B cell (primary cell): Measurements from ENCODE around the gene ABCA7. TPM values are rescaled to one million over a fixed set of nuclear protein-coding genes. Genes with fewer than 3 reads are reported as not detected.

Experiments used
- ATAC-seq: fragments of 200-7000 bp; cut with Tn5 transposase; one replicate; pipeline ENCODE4 v1.10.0; 2021; ENCODE audit warnings: low read depth, mild to moderate bottlenecking, moderate number of reproducible peaks, moderate library complexity
- CTCF ChIA-PET: fragments of 350-600 bp; sonication (Branson Sonifier 250); formaldehyde crosslinking; loops from one replicate; lab custom pipeline; 2021; ENCODE audit warnings: antibody characterized with exemption, inconsistent platforms; lab: Charles Lee
- POLR2A ChIA-PET: fragments of 350-600 bp; sonication (Branson Sonifier 250); formaldehyde crosslinking; loops from one replicate; lab custom pipeline; 2021; ENCODE audit warnings: antibody characterized with exemption; lab: Charles Lee
- DNase-seq: peaks from one replicate; pipeline ENCODE4 v3.0.0; 2013
- H2AFZ ChIP-seq: 2 replicates; pipeline ENCODE4 v1.6.1; 2012; ENCODE audit warnings: mild to moderate bottlenecking, low read depth, low read length; ENCODE audit not compliant: insufficient read depth, poor library complexity, severe bottlenecking
- H3K27ac ChIP-seq, 2 donors: 1 replicate in 1 of 2; 2 replicates in 1 of 2; pipeline ENCODE4 v1.5.1; 2012 to 2013; ENCODE audit warnings: low read length in 2 of 2, mild to moderate bottlenecking in 2 of 2, moderate library complexity in 1 of 2
- H3K27me3 ChIP-seq, 4 experiments: fragments of 200-600 bp in 1 of 4; sonication (generic) in 1 of 4; replicated peaks in 1 of 4; 1 replicate in 2 of 4; 2 replicates in 2 of 4; pipeline versions ENCODE4 v1.6.1 to v1.7.0; 2013 to 2016; ENCODE audit warnings: low read length in 3 of 4, mild to moderate bottlenecking in 2 of 4, mixed read lengths in 1 of 4, moderate library complexity in 1 of 4; ENCODE audit not compliant: insufficient read depth in 4 of 4, control insufficient read depth in 3 of 4; ENCODE audit errors: control extremely low read depth in 1 of 4
- H3K36me3 ChIP-seq, 2 experiments: replicated peaks in 1 of 2; 1 replicate in 1 of 2; 2 replicates in 1 of 2; pipeline versions ENCODE4 v1.6.1 to v1.7.1; 2013; ENCODE audit warnings: low read length in 1 of 2; ENCODE audit not compliant: insufficient read depth in 2 of 2, control insufficient read depth in 1 of 2; ENCODE audit errors: control extremely low read depth in 1 of 2, extremely low read depth in 1 of 2
- H3K4me1 ChIP-seq, 2 donors: fragments of 200-600 bp in 1 of 2; sonication (generic) in 1 of 2; 1 replicate in 1 of 2; 2 replicates in 1 of 2; pipeline versions ENCODE4 v1.5.1 to v1.6.1; 2013 to 2017; ENCODE audit warnings: low read length in 2 of 2; ENCODE audit not compliant: control insufficient read depth in 2 of 2, insufficient read depth in 2 of 2
- H3K4me2 ChIP-seq: replicated peaks from 2 replicates; pipeline ENCODE3; 2012; ENCODE audit warnings: mild to moderate bottlenecking, low read depth, low read length; ENCODE audit not compliant: poor library complexity, severe bottlenecking
- H3K4me3 ChIP-seq, 5 experiments: fragments of 200-600 bp in 1 of 5; sonication (generic) in 1 of 5; 1 replicate in 3 of 5; 2 replicates in 2 of 5; pipeline versions ENCODE4 v1.5.1 to v1.7.0; 2011 to 2016; ENCODE audit warnings: low read length in 4 of 5, mild to moderate bottlenecking in 4 of 5, low read depth in 2 of 5, control low read depth in 1 of 5, moderate library complexity in 1 of 5; ENCODE audit not compliant: insufficient read depth in 1 of 5; ENCODE audit errors: control extremely low read depth in 1 of 5, extremely low read depth in 1 of 5
- H3K79me2 ChIP-seq: fragments of 200-600 bp; sonication (generic); one replicate; pipeline ENCODE4 v1.6.0; 2016; ENCODE audit warnings: low read length; ENCODE audit not compliant: control insufficient read depth, insufficient read depth
- H3K9ac ChIP-seq: fragments of 200-600 bp; sonication (generic); 2 replicates; pipeline ENCODE4 v1.6.1; 2017; ENCODE audit warnings: mild to moderate bottlenecking, low read length, moderate library complexity
- H3K9me3 ChIP-seq, 3 donors: one replicate each; pipeline versions ENCODE4 v1.6.1 to v1.7.1; 2013; ENCODE audit warnings: low read length in 2 of 3; ENCODE audit not compliant: control insufficient read depth in 2 of 3, insufficient read depth in 1 of 3; ENCODE audit errors: control extremely low read depth in 1 of 3
- H4K20me1 ChIP-seq: 2 replicates; pipeline ENCODE4 v1.6.0; 2012; ENCODE audit warnings: mild to moderate bottlenecking, low read length; ENCODE audit not compliant: insufficient read depth, control insufficient read depth, poor library complexity, severe bottlenecking
- H3K27ac Mint-ChIP-seq: one replicate; pipeline ENCODE4 v1.8.0; 2021; ENCODE audit warnings: mixed read lengths
- H3K27me3 Mint-ChIP-seq: one replicate; pipeline ENCODE4 v1.8.0; 2021; ENCODE audit warnings: mixed read lengths
- H3K4me1 Mint-ChIP-seq: one replicate; pipeline ENCODE4 v1.8.0; 2021; ENCODE audit warnings: mixed read lengths
- H3K4me3 Mint-ChIP-seq: one replicate; pipeline ENCODE4 v1.8.0; 2021; ENCODE audit warnings: mixed read lengths
- H3K9me3 Mint-ChIP-seq: one replicate; pipeline ENCODE4 v1.8.0; 2022; ENCODE audit warnings: mixed read lengths; ENCODE audit not compliant: insufficient read depth
- EZH2 ChIP-seq: IDR thresholded peaks from 2 replicates; pipeline ENCODE4 v1.6.1; 2012; ENCODE audit warnings: borderline replicate concordance, low read depth, mild to moderate bottlenecking, moderate library complexity, low read length; ENCODE audit not compliant: insufficient read depth, poor library complexity, severe bottlenecking
- WGBS: methylation state at CpG from one replicate; pipeline ENCODE4 v1.1.5; 2013; ENCODE audit warnings: missing lambda C conversion rate; ENCODE audit not compliant: insufficient coverage; 5-methylcytosine and 5-hydroxymethylcytosine counted together
- intact Hi-C: fragments of 100-400 bp; cut with micrococcal nuclease; formaldehyde crosslinking; loops from one replicate; pipeline ENCODE4 v1.10.0; 2022
- polyA plus RNA-seq: library from polyadenylated mRNA; depleted of rRNA; stranded (reverse); fragments of >200 nt; gene quantifications from 2 replicates; pipeline ENCODE4 v1.2.3, GENCODE V29; 2012
- total RNA-seq, 2 donors: library from RNA; stranded (reverse); fragments of 120-200 nt in 1 of 2; gene quantifications; 1 replicate in 1 of 2; 2 replicates in 1 of 2; pipeline versions ENCODE4 v1.2.3 to v1.2.4, GENCODE V29; 2013 to 2022
- TF ChIP-seq, protein P1 (sequence below): fragments of 200-600 bp; IDR thresholded peaks from one replicate; pipeline ENCODE4 v1.8.0; 2022; ENCODE audit warnings: antibody characterized with exemption, mild to moderate bottlenecking

The ABCA7 gene
- total and polyA plus RNA-seq, 2 donors (not counting 1 experiment from before 2014, with no cell fraction given), result 192 to 281 TPM

- POLR2A ChIA-PET, result interaction anchor here (0.5 to 2.5 kb wide), 4 partner anchors 10 to 53 kb away, joined by 3 to 8 read pairs (median 4); partner anchors contain the start of gene ARHGAP45
- 96% methylated on average over 49 of the region's 50 CpGs for WGBS
- H3K36me3 ChIP-seq, result peaks cover 0 to 82% of the 10 kb centered on the region in 2 experiments
- no peaks in the 10 kb centered on the region for H3K9me3 ChIP-seq
- TF ChIP-seq EZH2, result no peak
- TF ChIP-seq, protein P1, sequence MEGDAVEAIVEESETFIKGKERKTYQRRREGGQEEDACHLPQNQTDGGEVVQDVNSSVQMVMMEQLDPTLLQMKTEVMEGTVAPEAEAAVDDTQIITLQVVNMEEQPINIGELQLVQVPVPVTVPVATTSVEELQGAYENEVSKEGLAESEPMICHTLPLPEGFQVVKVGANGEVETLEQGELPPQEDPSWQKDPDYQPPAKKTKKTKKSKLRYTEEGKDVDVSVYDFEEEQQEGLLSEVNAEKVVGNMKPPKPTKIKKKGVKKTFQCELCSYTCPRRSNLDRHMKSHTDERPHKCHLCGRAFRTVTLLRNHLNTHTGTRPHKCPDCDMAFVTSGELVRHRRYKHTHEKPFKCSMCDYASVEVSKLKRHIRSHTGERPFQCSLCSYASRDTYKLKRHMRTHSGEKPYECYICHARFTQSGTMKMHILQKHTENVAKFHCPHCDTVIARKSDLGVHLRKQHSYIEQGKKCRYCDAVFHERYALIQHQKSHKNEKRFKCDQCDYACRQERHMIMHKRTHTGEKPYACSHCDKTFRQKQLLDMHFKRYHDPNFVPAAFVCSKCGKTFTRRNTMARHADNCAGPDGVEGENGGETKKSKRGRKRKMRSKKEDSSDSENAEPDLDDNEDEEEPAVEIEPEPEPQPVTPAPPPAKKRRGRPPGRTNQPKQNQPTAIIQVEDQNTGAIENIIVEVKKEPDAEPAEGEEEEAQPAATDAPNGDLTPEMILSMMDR, result no peak
- DNase-seq (no peak), ATAC-seq (no peak)
- no peak overlapping the region for H3K4me3 ChIP-seq
- peaks cover 46% of the 10 kb centered on the region for H3K4me1 Mint-ChIP-seq
- peak overlapping the region; percentile 43 for H3K4me2 ChIP-seq
- intact Hi-C loops, result no loop called here
- CTCF ChIA-PET, result interaction anchor here (0.8 to 1.8 kb wide), 4 partner anchors 15 to 164 kb away, joined by 3 to 6 read pairs (median 3); no protein-coding TSS in a partner anchor
- H3K4me3 Mint-ChIP-seq, result no peak overlapping the region
- no peak overlapping the region for H2AFZ ChIP-seq
- peaks cover 48% of the 10 kb centered on the region for H3K79me2 ChIP-seq
- H3K9ac ChIP-seq, result no peak overlapping the region
- H3K9me3 Mint-ChIP-seq, result no peaks in the 10 kb centered on the region
- H3K27me3 ChIP-seq, result no peaks in the 10 kb centered on the region
- peaks cover 79% of the 10 kb centered on the region for H4K20me1 ChIP-seq
- peaks cover 42 to 77% of the 10 kb centered on the region in 2 donors for H3K4me1 ChIP-seq
- H3K27ac Mint-ChIP-seq, result peak overlapping the region; percentile 32
- H3K27me3 Mint-ChIP-seq, result no peaks in the 10 kb centered on the region
- peak overlapping the region; percentile 2 to 48 for H3K27ac ChIP-seq
Measured at GRCh38 chr19:1080360-1081161, 40.7 kb downstream of the ABCA7 start.
